AG04450 (cell line): ENCODE data around the gene BNC2. TPM values are rescaled to one million over a fixed set of nuclear protein-coding genes. Genes with fewer than 3 reads are reported as not detected.
"Not testable (repeated sequence)": the region's sequence is repeated elsewhere in the genome, so short reads cannot be mapped to it uniquely, and the experiment has no call there.

Source experiments
- CTCF ChIA-PET: fragments of 300-600, 350-600 bp; formaldehyde crosslinking; extraction: SDS; loops from one replicate; lab custom pipeline; 2022; ENCODE audit warnings: antibody characterized with exemption, inconsistent platforms; lab: Charles Lee
- POLR2A ChIA-PET: fragments of 350-600 bp; formaldehyde crosslinking; extraction: SDS; loops from one replicate; lab custom pipeline; 2021; ENCODE audit warnings: antibody characterized with exemption, inconsistent platforms; lab: Yijun Ruan, JAX
- DNase-seq: peaks from one replicate; pipeline ENCODE4 v3.0.0-alpha.2; 2011; ENCODE audit warnings: low read depth, low spot score
- H3K27ac ChIP-seq: one replicate; pipeline ENCODE4 v1.5.1; 2012; ENCODE audit warnings: low read depth, low read length, control low read depth
- H3K27me3 ChIP-seq: one replicate; pipeline ENCODE4 v1.6.0; 2012; ENCODE audit warnings: low read length; ENCODE audit not compliant: control insufficient read depth, insufficient read depth
- H3K4me3 ChIP-seq: 2 replicates; pipeline ENCODE4 v1.5.1; 2011; ENCODE audit warnings: mild to moderate bottlenecking, low read depth, low read length, control low read depth
- H3K9me3 ChIP-seq: 2 replicates; pipeline ENCODE4 v1.5.1; 2012; ENCODE audit warnings: low read length; ENCODE audit not compliant: control insufficient read depth, insufficient read depth
- CTCF ChIP-seq: IDR thresholded peaks from 2 replicates; pipeline ENCODE4 v1.5.1; 2011; ENCODE audit warnings: low read depth, low read length, control low read depth, inconsistent platforms
- polyA plus RNA-seq: library from polyadenylated mRNA; depleted of rRNA; stranded (reverse); fragments of >200 nt; gene quantifications from 2 replicates; pipeline ENCODE4 v1.2.3, GENCODE V29; 2011

The BNC2 gene
- polyA plus RNA-seq, 1 experiment: 49.0 TPM

DNA sequence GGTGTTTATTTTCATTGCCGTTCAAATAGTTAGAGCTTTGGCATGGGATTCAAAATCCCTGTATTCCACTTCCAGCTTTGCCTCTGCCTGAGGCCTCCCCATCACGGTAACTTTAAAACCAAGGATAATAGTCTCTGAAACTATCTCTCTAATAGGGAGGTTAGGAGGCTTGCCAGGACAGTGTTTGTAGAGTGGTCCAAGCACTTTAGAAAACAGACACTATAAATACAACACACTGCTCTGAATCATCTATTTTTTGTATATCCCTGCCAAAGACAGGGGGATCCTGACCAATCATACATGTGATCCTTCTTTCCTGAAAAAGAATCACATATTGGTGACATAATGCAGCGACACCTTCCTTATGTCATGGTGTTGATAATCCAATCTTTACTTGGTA, 326.8 kb downstream of the BNC2 start:
- POLR2A ChIA-PET: no interaction called here
- CTCF ChIA-PET: interaction anchor here (0.6 to 1.4 kb wide), 3 partner anchors 19 to 706 kb away, joined by 3 to 5 read pairs (median 4); no protein-coding TSS in a partner anchor
- Histone ChIP-seq H3K27me3 (no peaks in the 10 kb centered on the region), H3K9me3 (no peaks in the 10 kb centered on the region), H3K4me3 (no peak overlapping the region), H3K27ac (no peak overlapping the region)
- TF ChIP-seq CTCF: no peak
- no peak for DNase-seq

DNA sequence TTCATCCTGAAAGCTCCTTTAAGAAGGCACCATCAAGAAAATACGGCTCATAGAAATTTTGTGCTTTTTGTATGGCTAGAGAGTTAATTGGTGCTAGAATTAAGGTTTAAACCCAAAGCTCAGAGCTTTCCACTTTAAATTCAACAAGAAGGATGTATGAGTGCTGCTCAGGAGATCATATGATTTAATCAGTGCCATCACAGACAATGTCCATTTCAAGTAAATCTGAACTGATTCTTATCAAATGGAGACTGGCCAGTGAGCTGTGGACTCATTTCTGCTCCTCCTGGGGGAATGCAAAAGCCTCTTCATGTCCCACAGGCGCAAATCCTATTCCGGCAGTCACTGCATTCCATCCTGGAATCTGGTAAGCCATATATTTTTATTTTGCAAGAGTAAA, 327.2 kb downstream of the BNC2 start:
- H3K27me3 ChIP-seq: no peaks in the 10 kb centered on the region
- POLR2A ChIA-PET: interaction anchor here (0.6 kb wide), 1 partner anchor 146 kb away, joined by 3 read pairs; no protein-coding TSS in a partner anchor
- no peak for DNase-seq
- no peak overlapping the region for H3K27ac ChIP-seq
- H3K9me3 ChIP-seq: no peaks in the 10 kb centered on the region
- CTCF ChIA-PET: interaction anchor here (1.3 to 1.4 kb wide), 2 partner anchors 410 to 706 kb away, joined by 3 to 5 read pairs; no protein-coding TSS in a partner anchor
- no peak for TF ChIP-seq CTCF
- no peak overlapping the region for H3K4me3 ChIP-seq

DNA sequence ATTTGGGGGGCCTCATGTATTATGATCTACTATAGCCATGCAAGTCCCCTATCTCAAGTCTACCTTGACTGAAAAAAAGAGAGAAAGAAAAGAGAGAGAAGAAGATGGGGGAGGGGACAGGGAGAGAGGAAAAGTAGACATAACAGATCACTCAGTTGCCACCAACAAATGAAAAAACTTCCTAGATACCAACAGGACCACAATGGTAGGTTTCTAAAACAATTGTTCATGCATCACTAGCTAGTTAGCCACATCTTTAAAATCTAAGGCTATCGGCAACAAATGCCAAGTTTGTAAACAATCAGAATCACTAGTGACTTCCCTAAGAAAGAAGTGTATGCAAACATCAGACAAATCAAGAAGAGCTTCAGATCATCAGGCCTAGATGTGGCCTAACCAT, 328.2 kb downstream of the BNC2 start:
- no peak overlapping the region for H3K27ac ChIP-seq
- ChIA-PET POLR2A (no interaction called here), CTCF (no interaction called here)
- no peak overlapping the region for H3K4me3 ChIP-seq
- no peak for TF ChIP-seq CTCF
- no peak for DNase-seq
- no peaks in the 10 kb centered on the region for H3K27me3 ChIP-seq
- no peaks in the 10 kb centered on the region for H3K9me3 ChIP-seq

- ChIA-PET CTCF (no interaction called here), POLR2A (no interaction called here)
- Histone ChIP-seq H3K9me3 (no peaks in the 10 kb centered on the region), H3K27me3 (no peaks in the 10 kb centered on the region), H3K27ac (no peak overlapping the region), H3K4me3 (no peak overlapping the region)
- no peak for DNase-seq
- TF ChIP-seq CTCF: no peak
These were observed 329.5 kb downstream of the BNC2 start for GRCh38 chr9:16540743-16541613.

GRCh38 chr9:16539626-16540025, 330.8 kb downstream of the BNC2 start:
- H3K27me3 ChIP-seq, DNase-seq, H3K4me3 ChIP-seq, H3K9me3 ChIP-seq, POLR2A ChIA-PET, CTCF ChIA-PET, H3K27ac ChIP-seq: not testable (repeated sequence)
